Glomerular visceral epithelial cell (primary cell): ENCODE measurements around the gene TP53.

Experiments
- DNase-seq: peaks from one replicate; pipeline ENCODE4 v3.0.0-alpha.2; 2016; ENCODE audit errors: extremely low spot score

The TP53 gene

DNA sequence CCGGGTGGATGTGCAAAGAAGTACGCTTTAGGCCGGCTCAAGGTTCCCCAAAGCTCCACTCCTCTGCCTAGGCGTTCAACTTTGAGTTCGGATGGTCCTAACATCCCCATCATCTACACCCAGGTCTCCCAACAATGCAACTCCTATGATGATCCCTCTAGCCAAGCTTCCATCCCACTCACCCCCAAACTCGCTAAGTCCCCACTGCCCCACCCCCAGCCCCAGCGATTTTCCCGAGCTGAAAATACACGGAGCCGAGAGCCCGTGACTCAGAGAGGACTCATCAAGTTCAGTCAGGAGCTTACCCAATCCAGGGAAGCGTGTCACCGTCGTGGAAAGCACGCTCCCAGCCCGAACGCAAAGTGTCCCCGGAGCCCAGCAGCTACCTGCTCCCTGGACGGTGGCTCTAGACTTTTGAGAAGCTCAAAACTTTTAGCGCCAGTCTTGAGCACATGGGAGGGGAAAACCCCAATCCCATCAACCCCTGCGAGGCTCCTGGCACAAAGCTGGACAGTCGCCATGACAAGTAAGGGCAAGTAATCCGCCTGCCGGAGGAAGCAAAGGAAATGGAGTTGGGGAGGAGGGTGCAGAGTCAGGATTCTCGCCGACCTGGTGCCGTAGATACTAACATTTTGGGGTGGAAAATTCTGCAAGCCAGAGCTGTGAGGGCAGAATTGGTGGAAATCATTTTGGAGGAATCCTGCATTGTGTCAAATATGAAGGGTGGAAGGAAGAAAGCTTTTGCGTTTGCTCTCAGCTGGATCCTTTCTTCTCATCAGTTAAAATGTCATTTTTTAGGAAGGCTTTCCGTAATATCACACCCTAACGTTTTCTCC, at the start of gene TP53:
Gene TP53, minus strand, starts transcription at position 419 of the 836 bp plus-strand sequence. CDS start 10,896 bp downstream, outside the sequence.
- peak; percentile 95 for DNase-seq

DNA sequence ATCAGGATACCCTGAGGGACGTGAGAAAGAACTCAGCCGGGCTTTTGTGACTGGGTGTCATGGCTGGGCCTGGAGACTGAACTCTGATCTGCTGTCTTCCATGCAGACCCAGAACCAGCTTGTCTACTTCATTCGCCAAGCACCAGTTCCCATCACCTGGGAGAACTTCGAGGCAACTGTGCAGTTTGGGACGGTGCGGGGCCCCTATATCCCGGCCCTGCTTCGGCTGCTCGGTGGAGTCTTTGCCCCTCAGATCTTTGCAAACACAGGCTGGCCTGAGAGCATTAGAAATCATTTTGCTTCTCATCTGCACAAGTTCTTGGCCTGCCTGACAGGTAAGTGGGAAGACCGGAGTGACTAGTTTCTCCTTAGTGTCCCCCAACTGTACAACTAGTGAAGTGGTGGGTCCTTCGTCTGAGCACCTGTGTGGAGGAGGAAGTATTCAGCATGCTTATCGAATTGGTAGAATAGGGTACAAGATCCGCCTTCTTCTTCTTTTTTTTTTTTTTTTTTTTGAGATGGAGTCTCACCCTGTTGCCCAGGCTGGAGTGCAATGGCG, 45.8 kb upstream of the TP53 start:
- DNase-seq: no peak

GRCh38 chr17:7729816-7730215, 42.5 kb upstream of the TP53 start:
- DNase-seq: no peak

GRCh38 chr17:7727886-7728285, 40.6 kb upstream of the TP53 start:
- no peak for DNase-seq

- DNase-seq: no peak
Observed at GRCh38 chr17:7721612-7722011, 34.3 kb upstream of the TP53 start.

GRCh38 chr17:7720125-7720524, 32.8 kb upstream of the TP53 start:
- no peak for DNase-seq

DNA sequence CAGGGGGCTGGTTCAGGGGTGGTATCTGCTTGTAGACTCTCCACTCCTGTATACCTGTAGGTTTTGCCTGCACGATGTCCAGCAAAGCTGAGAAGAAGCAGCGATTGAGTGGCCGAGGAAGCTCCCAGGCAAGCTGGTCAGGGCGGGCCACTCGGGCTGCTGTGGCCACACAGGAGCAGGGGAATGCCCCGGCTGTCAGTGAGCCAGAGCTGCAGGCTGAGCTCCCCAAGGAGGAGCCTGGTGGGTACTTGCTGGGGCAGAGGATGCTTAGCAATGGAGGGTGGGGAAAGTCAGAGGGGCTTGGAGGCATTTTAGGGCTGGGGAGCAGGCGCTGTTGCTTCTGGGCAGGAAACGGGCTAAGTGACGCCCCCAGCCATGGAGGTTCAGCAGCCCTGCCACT, 32.4 kb upstream of the TP53 start:
- DNase-seq: no peak

- no peak for DNase-seq
Observed at GRCh38 chr17:7717756-7718350, 30.6 kb upstream of the TP53 start.

GRCh38 chr17:7716901-7717755, 29.8 kb upstream of the TP53 start, which contains the start of gene DNAH2:
TSS of gene DNAH2 (plus strand) at chr17:7717744. CDS start at chr17:7719735, 1,991 bp downstream.
- peak; percentile 96 for DNase-seq

GRCh38 chr17:7715936-7716886, 28.9 kb upstream of the TP53 start:
- DNase-seq: no peak

DNA sequence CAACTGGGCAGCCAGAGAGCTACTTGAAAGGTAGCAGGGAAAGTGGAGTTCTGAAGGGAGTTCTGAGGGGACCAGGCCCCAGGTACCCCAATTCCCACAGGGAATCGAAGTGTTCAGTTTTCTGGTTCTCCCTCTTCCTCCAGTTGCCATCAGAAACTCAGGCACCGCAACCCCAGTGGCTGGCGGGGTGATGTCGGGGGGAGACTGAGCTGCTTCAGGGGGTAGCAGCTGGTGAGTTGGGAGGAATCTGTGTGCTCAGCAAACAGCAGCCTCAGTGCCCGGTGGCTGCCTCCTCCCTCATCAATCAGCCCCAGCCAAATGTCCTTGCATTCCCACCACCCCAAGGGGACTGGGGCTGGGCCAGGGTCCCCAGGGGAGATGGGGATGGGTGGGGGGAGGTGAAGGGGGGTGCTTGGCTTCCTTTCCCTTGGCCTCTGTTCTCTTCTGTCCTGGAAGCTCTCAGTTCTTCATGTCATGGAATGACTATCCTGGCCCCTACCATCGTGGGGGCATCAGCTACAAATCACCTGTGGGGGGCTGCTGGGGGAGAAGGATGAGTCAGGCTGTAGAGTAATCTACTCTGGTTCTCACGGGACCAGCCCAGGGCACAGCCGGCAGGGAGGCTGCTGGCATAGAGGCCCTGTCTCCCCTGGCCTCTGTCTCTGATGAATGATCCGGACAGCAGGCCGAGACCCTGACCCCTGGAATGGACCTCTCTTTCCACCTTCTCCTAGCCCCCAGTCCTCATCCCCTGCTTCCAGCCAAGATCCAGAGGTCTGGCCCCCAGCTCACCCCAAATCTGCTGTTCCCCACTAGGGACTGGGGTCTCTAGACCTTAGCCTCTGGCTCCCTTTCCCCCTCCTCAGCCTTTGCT, 27.7 kb upstream of the TP53 start:
- no peak for DNase-seq

DNA sequence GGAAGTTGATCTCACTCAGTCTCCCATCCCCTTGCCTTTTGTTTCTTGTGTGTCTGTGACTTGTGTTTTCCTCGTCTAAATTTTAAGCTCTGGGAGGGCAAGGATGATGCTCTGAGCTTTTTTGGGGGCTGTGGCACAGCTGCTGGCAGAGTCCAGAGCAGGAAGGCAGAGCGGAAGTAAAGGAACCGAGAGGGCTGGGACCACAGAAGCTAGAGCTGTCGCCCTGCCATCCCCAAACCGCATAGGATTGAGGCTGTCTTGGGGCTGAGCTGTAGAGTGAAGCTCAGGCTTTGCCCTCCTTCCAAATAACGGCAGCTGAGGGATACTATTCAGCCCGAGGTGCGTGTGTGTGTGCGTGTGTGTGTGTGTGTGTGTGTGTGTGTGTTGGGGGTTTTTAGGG, 26.5 kb upstream of the TP53 start:
- DNase-seq: no peak

GRCh38 chr17:7712111-7712771, 25.0 kb upstream of the TP53 start:
- no peak for DNase-seq

- DNase-seq: no peak
Observed at GRCh38 chr17:7711051-7711755, 23.9 kb upstream of the TP53 start.

- DNase-seq: no peak
Observed at GRCh38 chr17:7710301-7710700, 23.0 kb upstream of the TP53 start.

DNA sequence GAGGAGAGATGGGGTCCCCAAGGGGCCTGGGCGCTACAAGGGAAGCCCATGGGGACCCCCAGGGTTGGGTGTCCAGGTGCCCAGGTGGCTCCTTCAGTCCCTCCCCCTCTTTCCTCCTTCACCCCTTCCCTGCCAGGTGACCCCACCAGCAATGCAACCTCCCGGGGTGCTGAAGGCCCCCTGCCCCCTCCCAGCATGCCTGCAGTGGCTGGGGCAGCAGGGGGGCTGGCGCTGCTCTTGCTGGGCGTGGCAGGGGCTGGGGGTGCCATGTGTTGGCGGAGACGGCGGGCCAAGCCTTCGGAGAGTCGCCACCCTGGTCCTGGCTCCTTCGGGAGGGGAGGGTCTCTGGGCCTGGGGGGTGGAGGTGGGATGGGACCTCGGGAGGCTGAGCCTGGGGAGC, 21.7 kb upstream of the TP53 start:
- DNase-seq: no peak

GRCh38 chr17:7707858-7708750, 20.8 kb upstream of the TP53 start:
- no peak for DNase-seq

- no peak for DNase-seq
Observed at GRCh38 chr17:7707446-7707845, 20.2 kb upstream of the TP53 start.
